H9 (cell line): Measurements from ENCODE around the gene MYO1F. TPM values are rescaled to one million over a fixed set of nuclear protein-coding genes. Genes with fewer than 3 reads are reported as not detected.

Source experiments
- DNase-seq: peaks from one replicate; pipeline ENCODE4 v3.0.0-alpha.2; 2017
- H2AFZ ChIP-seq: one replicate; pipeline ENCODE4 v1.6.1; 2013; ENCODE audit warnings: mild to moderate bottlenecking, low read length, control low read depth, moderate library complexity
- H2AK5ac ChIP-seq: 2 replicates; pipeline ENCODE4 v1.6.1; 2013; ENCODE audit warnings: low read length, control low read depth, mixed read lengths; ENCODE audit not compliant: insufficient read length
- H2BK120ac ChIP-seq: one replicate; pipeline ENCODE4 v1.6.1; 2013; ENCODE audit warnings: low read depth, mild to moderate bottlenecking, low read length, control low read depth, inconsistent platforms; ENCODE audit not compliant: poor library complexity, severe bottlenecking
- H2BK12ac ChIP-seq: 2 replicates; pipeline ENCODE4 v1.6.1; 2013; ENCODE audit warnings: low read length, control low read depth, mixed read lengths, low read depth; ENCODE audit not compliant: insufficient read length
- H2BK15ac ChIP-seq: 2 replicates; pipeline ENCODE4 v1.6.1; 2013; ENCODE audit warnings: low read depth, low read length, control low read depth
- H2BK20ac ChIP-seq: one replicate; pipeline ENCODE4 v1.6.1; 2013; ENCODE audit warnings: low read depth, mild to moderate bottlenecking, low read length, control low read depth, inconsistent platforms; ENCODE audit not compliant: poor library complexity, severe bottlenecking
- H2BK5ac ChIP-seq: 2 replicates; pipeline ENCODE4 v1.6.1; 2013; ENCODE audit warnings: low read length, control low read depth, mixed read lengths; ENCODE audit not compliant: insufficient read length
- H3K14ac ChIP-seq: 2 replicates; pipeline ENCODE4 v1.6.1; 2013; ENCODE audit warnings: low read length, control low read depth; ENCODE audit not compliant: insufficient read depth
- H3K18ac ChIP-seq: 2 replicates; pipeline ENCODE4 v1.6.1; 2013; ENCODE audit warnings: low read depth, mild to moderate bottlenecking, mixed read lengths, low read length, control low read depth; ENCODE audit not compliant: insufficient read length
- H3K23ac ChIP-seq: 2 replicates; pipeline ENCODE4 v1.6.1; 2013; ENCODE audit warnings: low read length, control low read depth, mixed read lengths, low read depth; ENCODE audit not compliant: insufficient read length
- H3K23me2 ChIP-seq: 2 replicates; pipeline ENCODE4 v1.6.1; 2013; ENCODE audit warnings: low read depth, mild to moderate bottlenecking, mixed read lengths, low read length, control low read depth; ENCODE audit not compliant: insufficient read length, poor library complexity, severe bottlenecking
- H3K27ac ChIP-seq: 2 replicates; pipeline ENCODE4 v1.5.1; 2013; ENCODE audit warnings: low read length, control low read depth, mixed read lengths, low read depth; ENCODE audit not compliant: insufficient read length
- H3K27me3 ChIP-seq: 2 replicates; pipeline ENCODE4 v1.6.1; 2013; ENCODE audit warnings: low read length, control low read depth, inconsistent platforms; ENCODE audit not compliant: insufficient read depth
- H3K4ac ChIP-seq: 2 replicates; pipeline ENCODE4 v1.6.1; 2013; ENCODE audit warnings: low read depth, mild to moderate bottlenecking, control low read depth, inconsistent platforms, low read length, moderate library complexity
- H3K4me1 ChIP-seq: 2 replicates; pipeline ENCODE4 v1.6.1; 2013; ENCODE audit warnings: low read length, control low read depth, inconsistent platforms; ENCODE audit not compliant: insufficient read depth
- H3K4me2 ChIP-seq: 2 replicates; pipeline ENCODE4 v1.6.1; 2013; ENCODE audit warnings: low read length, control low read depth, mixed read lengths; ENCODE audit not compliant: insufficient read length, insufficient read depth
- H3K56ac ChIP-seq: 2 replicates; pipeline ENCODE4 v1.6.1; 2013; ENCODE audit warnings: low read depth, mild to moderate bottlenecking, mixed read lengths, low read length, control low read depth; ENCODE audit not compliant: insufficient read length
- H3K79me1 ChIP-seq: 2 replicates; pipeline ENCODE4 v1.6.1; 2013; ENCODE audit warnings: low read depth, mild to moderate bottlenecking, moderate library complexity, low read length, control low read depth, inconsistent platforms; ENCODE audit not compliant: insufficient read depth, poor library complexity, severe bottlenecking
- H3K79me2 ChIP-seq: 2 replicates; pipeline ENCODE4 v1.6.1; 2013; ENCODE audit warnings: low read length, control low read depth, inconsistent platforms; ENCODE audit not compliant: insufficient read depth
- H3K9ac ChIP-seq: 2 replicates; pipeline ENCODE4 v1.6.1; 2013; ENCODE audit warnings: low read length, control low read depth, mixed read lengths; ENCODE audit not compliant: insufficient read length; ENCODE audit errors: extremely low read depth
- H3K9me3 ChIP-seq: one replicate; pipeline ENCODE4 v1.6.1; 2013; ENCODE audit warnings: low read depth, low read length, inconsistent platforms; ENCODE audit not compliant: control insufficient read depth
- H3T11ph ChIP-seq: one replicate; pipeline ENCODE4 v1.6.1; 2013; ENCODE audit warnings: mild to moderate bottlenecking, low read length, control low read depth, inconsistent platforms
- H4K20me1 ChIP-seq: one replicate; pipeline ENCODE4 v1.6.1; 2013; ENCODE audit not compliant: control insufficient read depth, insufficient read length, insufficient read depth
- H4K5ac ChIP-seq: 2 replicates; pipeline ENCODE4 v1.6.1; 2013; ENCODE audit warnings: low read depth, mild to moderate bottlenecking, mixed read lengths, low read length, control low read depth; ENCODE audit not compliant: insufficient read length
- H4K8ac ChIP-seq: replicated peaks from 2 replicates; pipeline ENCODE4 v1.6.1; 2013; ENCODE audit warnings: low read length, control low read depth, mixed read lengths, low read depth; ENCODE audit not compliant: insufficient read length
- H4K91ac ChIP-seq: 2 replicates; pipeline ENCODE4 v1.6.1; 2013; ENCODE audit warnings: low read depth, mild to moderate bottlenecking, moderate library complexity, mixed read lengths, low read length, control low read depth; ENCODE audit not compliant: insufficient read length
- H3K27ac Mint-ChIP-seq, 3 experiments: 2 replicates in 2 of 3; 3 replicates in 1 of 3; pipeline ENCODE4 v1.8.0; 2020 to 2021; ENCODE audit warnings: mixed read lengths in 3 of 3, mild to moderate bottlenecking in 1 of 3, moderate library complexity in 1 of 3
- H3K27me3 Mint-ChIP-seq: 2 replicates; pipeline ENCODE4 v1.8.0; 2021; ENCODE audit warnings: low read depth, mild to moderate bottlenecking, moderate library complexity, mixed read lengths
- H3K36me3 Mint-ChIP-seq, 3 experiments: 2 replicates in 2 of 3; 3 replicates in 1 of 3; pipeline ENCODE4 v1.8.0; 2020 to 2021; ENCODE audit warnings: low read depth in 3 of 3, mixed read lengths in 3 of 3; ENCODE audit not compliant: insufficient read depth in 1 of 3
- H3K4me1 Mint-ChIP-seq, 2 experiments: 2 replicates each; pipeline ENCODE4 v1.8.0; 2020; ENCODE audit warnings: mixed read lengths in 2 of 2
- H3K4me3 Mint-ChIP-seq, 2 experiments: 2 replicates in 1 of 2; 3 replicates in 1 of 2; pipeline ENCODE4 v1.8.0; 2020 to 2021; ENCODE audit warnings: mild to moderate bottlenecking in 2 of 2, mixed read lengths in 2 of 2, moderate library complexity in 1 of 2
- H3K9me3 Mint-ChIP-seq, 2 experiments: 2 replicates in 1 of 2; 3 replicates in 1 of 2; pipeline ENCODE4 v1.8.0; 2020; ENCODE audit warnings: mild to moderate bottlenecking in 2 of 2, mixed read lengths in 2 of 2, moderate library complexity in 1 of 2
- CTCF ChIP-seq: fragments of 200-600 bp; sonication (generic); conservative IDR thresholded peaks from 3 replicates; pipeline ENCODE4 v1.8.0; 2021; ENCODE audit warnings: antibody characterized with exemption, mild to moderate bottlenecking
- WGBS: extraction: QIAGEN DNeasy Blood & Tissue Kit; methylation state at CpG from one replicate; pipeline ENCODE4 v1.1.7; 2013; ENCODE audit warnings: missing lambda C conversion rate, low lambda C conversion rate, mixed read lengths; ENCODE audit not compliant: insufficient read length; ENCODE audit errors: extremely low coverage; 5-methylcytosine and 5-hydroxymethylcytosine counted together
- total RNA-seq: library from RNA; stranded (reverse); gene quantifications from 2 replicates; pipeline ENCODE4 v1.2.1, GENCODE V29; 2021

MYO1F gene
- total RNA-seq, 1 experiment from 2014 or later = 1.0 TPM

DNA sequence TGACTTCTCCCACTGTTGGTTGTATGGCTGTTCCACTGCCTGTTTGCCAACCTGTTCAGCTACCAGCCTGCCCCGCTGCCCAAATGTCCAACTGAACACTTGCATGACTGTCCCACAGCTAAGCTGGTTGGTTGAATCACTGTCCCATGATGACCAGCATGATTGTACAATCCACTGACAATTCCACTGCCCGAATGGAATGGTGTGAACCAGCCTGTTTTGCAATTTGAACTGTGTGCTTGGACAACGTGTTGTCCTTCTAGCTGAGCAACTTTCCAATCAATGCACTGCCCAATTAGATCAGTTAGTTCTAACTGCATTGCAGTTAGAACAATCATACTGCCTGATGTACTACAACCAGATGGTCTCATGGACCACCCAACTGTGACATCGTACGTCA is 24.6 kb upstream of the MYO1F start:
- H3K4me2 ChIP-seq = no peak overlapping the region
- no peaks in the 10 kb centered on the region for H4K20me1 ChIP-seq
- H2BK5ac ChIP-seq = no peak overlapping the region
- no peak overlapping the region for H3T11ph ChIP-seq
- no peak overlapping the region for H3K9ac ChIP-seq
- no peaks in the 10 kb centered on the region for H3K79me1 ChIP-seq
- Mint-ChIP-seq H3K4me3 (no peak overlapping the region), H3K36me3 (peaks cover 22 to 34% (median 29%) of the 10 kb centered on the region in 3 experiments), H3K27ac (no peak overlapping the region; a peak in 1 of 7 replicates), H3K4me1 (peaks cover 2 to 3% of the 10 kb centered on the region in 2 experiments; a peak in 3 of 4 replicates), H3K9me3 (peaks cover 3 to 5% of the 10 kb centered on the region in 2 experiments; a peak in 3 of 5 replicates), H3K27me3 (peaks cover 3% of the 10 kb centered on the region; the same call in 1 of the 2 replicates)
- H2AFZ ChIP-seq = no peak overlapping the region
- no peak overlapping the region for H2BK120ac ChIP-seq
- WGBS = no CpG with 5 or more reads among the region's 5 CpGs
- H3K79me2 ChIP-seq = no peaks in the 10 kb centered on the region
- no peaks in the 10 kb centered on the region for H3K4me1 ChIP-seq
- H4K5ac ChIP-seq = no peak overlapping the region
- H2BK20ac ChIP-seq = no peak overlapping the region
- no peaks in the 10 kb centered on the region for H3K9me3 ChIP-seq
- H3K23ac ChIP-seq = no peak overlapping the region
- no peak overlapping the region for H3K14ac ChIP-seq
- no peak overlapping the region for H2BK15ac ChIP-seq
- H3K4ac ChIP-seq = no peak overlapping the region
- no peak overlapping the region for H3K18ac ChIP-seq
- H2BK12ac ChIP-seq = no peak overlapping the region
- no peak overlapping the region for H3K27ac ChIP-seq
- no peaks in the 10 kb centered on the region for H3K27me3 ChIP-seq
- no peak for TF ChIP-seq CTCF
- H3K23me2 ChIP-seq = no peaks in the 10 kb centered on the region
- DNase-seq = no peak
- H2AK5ac ChIP-seq = no peak overlapping the region
- H4K8ac ChIP-seq = no peak overlapping the region
- H3K56ac ChIP-seq = no peak overlapping the region
- no peak overlapping the region for H4K91ac ChIP-seq
